Measurements from ENCODE around the gene ZFP69. TPM values are rescaled to one million over a fixed set of nuclear protein-coding genes. Genes with fewer than 3 reads are reported as not detected.

ZFP69 gene
- total RNA-seq, 1 donor from 2014 or later, result 5.1 TPM

DNA sequence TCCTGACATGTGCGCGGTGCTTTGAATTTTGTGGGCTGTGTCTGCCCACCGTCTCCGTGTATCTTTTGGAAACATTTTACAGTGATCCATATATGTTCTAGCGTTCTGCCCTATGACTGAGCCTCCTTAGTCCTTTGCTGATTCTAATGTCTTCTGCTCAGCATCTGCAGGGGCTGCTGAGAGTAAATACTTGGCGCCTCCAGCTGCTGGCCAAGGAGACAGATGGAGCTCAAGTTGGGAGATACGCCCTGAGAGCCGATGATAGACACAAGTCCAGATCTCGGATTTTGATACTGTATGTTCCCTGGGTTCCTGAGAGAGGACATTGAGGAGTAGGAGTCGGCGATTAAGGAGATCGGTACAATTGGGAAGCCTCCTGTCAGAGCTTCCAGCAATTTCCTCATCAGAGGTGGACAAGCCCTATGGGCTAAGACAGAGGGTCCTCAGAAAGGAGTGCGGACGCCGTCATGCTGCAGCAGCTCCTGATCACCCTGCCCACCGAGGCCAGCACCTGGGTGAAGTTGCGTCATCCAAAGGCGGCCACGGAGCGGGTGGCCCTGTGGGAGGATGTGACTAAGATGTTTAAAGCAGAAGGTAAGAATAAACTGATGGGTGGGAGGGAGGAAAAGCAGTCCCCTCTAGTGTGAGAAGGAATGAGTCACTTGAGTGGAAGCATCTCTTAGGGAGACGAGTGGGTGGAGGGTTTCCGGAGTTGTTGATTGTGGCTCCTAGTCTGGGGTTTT, 26.4 kb upstream of the ZFP69 start:
- Mint-ChIP-seq H3K27ac (peak overlapping the region; percentile 90), H3K9me3 (peaks cover 16% of the 10 kb centered on the region), H3K27me3 (no peaks in the 10 kb centered on the region), H3K4me1 (peaks cover 30% of the 10 kb centered on the region), H3K36me3 (ENCODE audit: low read depth) (peaks cover 37% of the 10 kb centered on the region), H3K4me3 (peak overlapping the region; percentile 86)
- TF ChIP-seq, protein P1, sequence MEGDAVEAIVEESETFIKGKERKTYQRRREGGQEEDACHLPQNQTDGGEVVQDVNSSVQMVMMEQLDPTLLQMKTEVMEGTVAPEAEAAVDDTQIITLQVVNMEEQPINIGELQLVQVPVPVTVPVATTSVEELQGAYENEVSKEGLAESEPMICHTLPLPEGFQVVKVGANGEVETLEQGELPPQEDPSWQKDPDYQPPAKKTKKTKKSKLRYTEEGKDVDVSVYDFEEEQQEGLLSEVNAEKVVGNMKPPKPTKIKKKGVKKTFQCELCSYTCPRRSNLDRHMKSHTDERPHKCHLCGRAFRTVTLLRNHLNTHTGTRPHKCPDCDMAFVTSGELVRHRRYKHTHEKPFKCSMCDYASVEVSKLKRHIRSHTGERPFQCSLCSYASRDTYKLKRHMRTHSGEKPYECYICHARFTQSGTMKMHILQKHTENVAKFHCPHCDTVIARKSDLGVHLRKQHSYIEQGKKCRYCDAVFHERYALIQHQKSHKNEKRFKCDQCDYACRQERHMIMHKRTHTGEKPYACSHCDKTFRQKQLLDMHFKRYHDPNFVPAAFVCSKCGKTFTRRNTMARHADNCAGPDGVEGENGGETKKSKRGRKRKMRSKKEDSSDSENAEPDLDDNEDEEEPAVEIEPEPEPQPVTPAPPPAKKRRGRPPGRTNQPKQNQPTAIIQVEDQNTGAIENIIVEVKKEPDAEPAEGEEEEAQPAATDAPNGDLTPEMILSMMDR (IDR thresholded peaks at IDR 0.05), result no peak
- intact Hi-C loops (cut with micrococcal nuclease), result loop anchor here (1.0 to 5.0 kb wide), 5 partner anchors 27 to 192 kb away; partner anchors contain the start of genes EXO5, SMAP2, ZFP69 and ZMPSTE24
- ChIA-PET POLR2A (interaction anchor here (0.6 to 2.1 kb wide), 22 partner anchors 8 to 529 kb away, joined by 3 to 18 read pairs (median 6); partner anchors contain the start of genes COL9A2, CTPS1, EXO5 and NFYC), CTCF (interaction anchor here (0.9 to 2.4 kb wide), 3 partner anchors 11 to 82 kb away, joined by 3 to 14 read pairs (median 4); no protein-coding TSS in a partner anchor)
- peak; percentile 64 for ATAC-seq (ENCODE audit: low read depth)
- DNase-seq, result peak; percentile 47

- intact Hi-C loops (cut with micrococcal nuclease), result loop anchor here (5.0 kb wide), 1 partner anchor 79 kb away; the partner anchor contains the start of gene SMAP2
- Mint-ChIP-seq H3K36me3 (ENCODE audit: low read depth) (peaks cover 42% of the 10 kb centered on the region), H3K27ac (peak overlapping the region; percentile 90), H3K9me3 (peaks cover 14% of the 10 kb centered on the region), H3K4me3 (peak overlapping the region; percentile 86), H3K4me1 (peaks cover 30% of the 10 kb centered on the region), H3K27me3 (no peaks in the 10 kb centered on the region)
- ATAC-seq (ENCODE audit: low read depth) (no peak), DNase-seq (no peak)
- TF ChIP-seq, protein P1 (IDR thresholded peaks at IDR 0.05), result no peak
- CTCF ChIA-PET, result interaction anchor here (2.4 kb wide), 1 partner anchor 13 kb away, joined by 14 read pairs; no protein-coding TSS in a partner anchor
- POLR2A ChIA-PET, result interaction anchor here (0.6 to 2.1 kb wide), 9 partner anchors 16 to 298 kb away, joined by 3 to 18 read pairs (median 8); partner anchors contain the start of genes EXO5, NFYC, ZFP69 and ZNF684
Measured at GRCh38 chr1:40451238-40451585, 25.9 kb upstream of the ZFP69 start.

- H3K27me3 Mint-ChIP-seq, result no peaks in the 10 kb centered on the region
- intact Hi-C loops (cut with micrococcal nuclease), result loop anchor here (5.0 kb wide), 1 partner anchor 83 kb away; the partner anchor contains the start of gene SMAP2
Measured at GRCh38 chr1:40454873-40455272, 22.2 kb upstream of the ZFP69 start.

DNA sequence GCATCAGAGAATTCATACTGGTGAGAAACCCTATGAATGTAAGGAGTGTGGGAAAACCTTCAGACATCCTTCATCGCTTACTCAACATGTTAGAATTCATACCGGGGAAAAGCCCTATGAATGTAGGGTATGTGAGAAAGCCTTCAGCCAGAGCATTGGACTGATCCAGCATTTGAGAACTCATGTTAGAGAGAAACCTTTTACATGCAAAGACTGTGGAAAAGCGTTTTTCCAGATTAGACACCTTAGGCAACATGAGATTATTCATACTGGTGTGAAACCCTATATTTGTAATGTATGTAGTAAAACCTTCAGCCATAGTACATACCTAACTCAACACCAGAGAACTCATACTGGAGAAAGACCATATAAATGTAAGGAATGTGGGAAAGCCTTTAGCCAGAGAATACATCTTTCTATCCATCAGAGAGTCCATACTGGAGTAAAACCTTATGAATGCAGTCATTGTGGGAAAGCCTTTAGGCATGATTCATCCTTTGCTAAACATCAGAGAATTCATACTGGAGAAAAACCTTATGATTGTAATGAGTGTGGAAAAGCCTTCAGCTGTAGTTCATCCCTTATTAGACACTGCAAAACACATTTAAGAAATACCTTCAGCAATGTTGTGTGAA, 14.0 kb upstream of the ZFP69 start:
- CTCF ChIA-PET, result no interaction called here
- intact Hi-C loops (cut with micrococcal nuclease), result no loop called here
- TF ChIP-seq, protein P1 (IDR thresholded peaks at IDR 0.05), result no peak
- Mint-ChIP-seq H3K9me3 (peaks cover 59% of the 10 kb centered on the region), H3K36me3 (ENCODE audit: low read depth) (peaks cover 82% of the 10 kb centered on the region), H3K27ac (no peak overlapping the region), H3K4me1 (no peaks in the 10 kb centered on the region), H3K27me3 (no peaks in the 10 kb centered on the region), H3K4me3 (no peak overlapping the region)
- DNase-seq (no peak), ATAC-seq (ENCODE audit: low read depth) (no peak)
- POLR2A ChIA-PET, result interaction anchor here (0.6 to 1.5 kb wide), 2 partner anchors 14 to 388 kb away, joined by 5 read pairs; partner anchors contain the start of gene ZFP69

More at GRCh38 chr1:40454873-40455272, 22.2 kb upstream of the ZFP69 start:
- peaks cover 23% of the 10 kb centered on the region for H3K4me1 Mint-ChIP-seq
- no peak overlapping the region for H3K4me3 Mint-ChIP-seq
- CTCF ChIA-PET, result no interaction called here
- H3K36me3 Mint-ChIP-seq (ENCODE audit: low read depth), result peaks cover 78% of the 10 kb centered on the region
- DNase-seq (no peak), ATAC-seq (ENCODE audit: low read depth) (no peak)
- TF ChIP-seq, protein P1 (IDR thresholded peaks at IDR 0.05), result no peak
- POLR2A ChIA-PET, result no interaction called here
- H3K9me3 Mint-ChIP-seq, result peaks cover 46% of the 10 kb centered on the region
- no peak overlapping the region for H3K27ac Mint-ChIP-seq

GRCh38 chr1:40469327-40469726, 7.8 kb upstream of the ZFP69 start:
- ChIA-PET POLR2A (no interaction called here), CTCF (no interaction called here)
- ATAC-seq (ENCODE audit: low read depth), result no peak
- peaks cover 57% of the 10 kb centered on the region for H3K9me3 Mint-ChIP-seq
- H3K4me1 Mint-ChIP-seq, result no peaks in the 10 kb centered on the region
- no peak overlapping the region for H3K4me3 Mint-ChIP-seq
- TF ChIP-seq, protein P1 (IDR thresholded peaks at IDR 0.05), result no peak
- H3K27ac Mint-ChIP-seq, result no peak overlapping the region
- DNase-seq, result no peak
- H3K36me3 Mint-ChIP-seq (ENCODE audit: low read depth), result peaks cover 45% of the 10 kb centered on the region
- intact Hi-C loops (cut with micrococcal nuclease), result no loop called here
- no peaks in the 10 kb centered on the region for H3K27me3 Mint-ChIP-seq
